HL-60 (cell line): ENCODE data around the gene RFESD.

Source experiments
- DNase-seq, 2 experiments: peaks; one replicate each; pipeline ENCODE4 v3.0.0-alpha.2; 2010 to 2020; ENCODE audit warnings: low read depth in 1 of 2, low spot score in 1 of 2
- H3K27ac ChIP-seq: fragments of 250-450 bp; sonication (Bioruptor Pico); replicated peaks from 2 replicates; pipeline ENCODE4 v1.5.1; 2020; ENCODE audit warnings: mild to moderate bottlenecking, moderate library complexity
- H3K27me3 ChIP-seq: fragments of 250-450 bp; sonication (Bioruptor Pico); 2 replicates; pipeline ENCODE4 v1.5.1; 2021; ENCODE audit warnings: mild to moderate bottlenecking, moderate library complexity; ENCODE audit not compliant: insufficient read depth, poor library complexity, severe bottlenecking
- H3K4me3 ChIP-seq: replicated peaks from 2 replicates; pipeline ENCODE4 v1.5.1; 2011; ENCODE audit warnings: mild to moderate bottlenecking, control low read depth, low read length; ENCODE audit not compliant: insufficient read depth
- GABPA ChIP-seq: IDR thresholded peaks from 2 replicates; pipeline ENCODE4 v1.6.1; 2012; ENCODE audit warnings: low read depth
- POLR2AphosphoS5 ChIP-seq: IDR thresholded peaks from 2 replicates; pipeline ENCODE4 v1.6.1; 2012; ENCODE audit warnings: low read depth
- REST ChIP-seq: IDR thresholded peaks from 2 replicates; pipeline ENCODE4 v1.6.1; 2012; ENCODE audit warnings: low read depth; ENCODE audit not compliant: insufficient replicate concordance
- SPI1 ChIP-seq: IDR thresholded peaks from 2 replicates; pipeline ENCODE4 v1.6.1; 2012; ENCODE audit warnings: low read depth, mild to moderate bottlenecking, borderline replicate concordance
- TF ChIP-seq, protein P1 (sequence below): IDR thresholded peaks from one replicate; pipeline ENCODE4 v1.5.1; 2011; ENCODE audit warnings: low read length, control low read depth, inconsistent platforms; ENCODE audit not compliant: insufficient read depth

Gene RFESD

DNA sequence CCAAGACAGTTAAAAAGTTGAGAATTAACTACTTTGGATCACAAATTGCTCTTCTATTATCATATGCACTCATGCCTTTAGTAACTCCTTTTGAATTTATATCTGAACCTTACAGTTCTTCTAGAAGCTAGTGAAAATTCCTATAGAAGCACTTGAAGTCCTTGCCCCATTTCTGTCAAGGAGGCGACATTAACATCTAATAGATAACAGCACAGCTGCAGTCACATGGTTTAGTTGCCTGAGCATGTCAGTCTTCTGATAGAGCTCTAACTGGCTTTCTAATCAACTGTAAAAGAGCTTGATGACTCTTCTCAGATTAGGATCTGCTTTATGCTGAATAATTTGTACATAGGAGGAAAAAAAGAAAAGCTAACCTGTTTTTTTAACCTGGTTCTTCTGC is 9.0 kb downstream of the RFESD start:
- no peak overlapping the region for H3K4me3 ChIP-seq
- H3K27ac ChIP-seq: no peak overlapping the region
- DNase-seq: no peak
- no peak for TF ChIP-seq REST
- no peak for TF ChIP-seq POLR2AphosphoS5
- TF ChIP-seq SPI1: no peak
- TF ChIP-seq, protein P1, sequence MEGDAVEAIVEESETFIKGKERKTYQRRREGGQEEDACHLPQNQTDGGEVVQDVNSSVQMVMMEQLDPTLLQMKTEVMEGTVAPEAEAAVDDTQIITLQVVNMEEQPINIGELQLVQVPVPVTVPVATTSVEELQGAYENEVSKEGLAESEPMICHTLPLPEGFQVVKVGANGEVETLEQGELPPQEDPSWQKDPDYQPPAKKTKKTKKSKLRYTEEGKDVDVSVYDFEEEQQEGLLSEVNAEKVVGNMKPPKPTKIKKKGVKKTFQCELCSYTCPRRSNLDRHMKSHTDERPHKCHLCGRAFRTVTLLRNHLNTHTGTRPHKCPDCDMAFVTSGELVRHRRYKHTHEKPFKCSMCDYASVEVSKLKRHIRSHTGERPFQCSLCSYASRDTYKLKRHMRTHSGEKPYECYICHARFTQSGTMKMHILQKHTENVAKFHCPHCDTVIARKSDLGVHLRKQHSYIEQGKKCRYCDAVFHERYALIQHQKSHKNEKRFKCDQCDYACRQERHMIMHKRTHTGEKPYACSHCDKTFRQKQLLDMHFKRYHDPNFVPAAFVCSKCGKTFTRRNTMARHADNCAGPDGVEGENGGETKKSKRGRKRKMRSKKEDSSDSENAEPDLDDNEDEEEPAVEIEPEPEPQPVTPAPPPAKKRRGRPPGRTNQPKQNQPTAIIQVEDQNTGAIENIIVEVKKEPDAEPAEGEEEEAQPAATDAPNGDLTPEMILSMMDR: no peak
- TF ChIP-seq GABPA: no peak
- H3K27me3 ChIP-seq: no peaks in the 10 kb centered on the region

- no peak for TF ChIP-seq GABPA
- TF ChIP-seq, protein P1: no peak
- no peak for TF ChIP-seq REST
- no peak for TF ChIP-seq SPI1
- no peak for TF ChIP-seq POLR2AphosphoS5
- H3K4me3 ChIP-seq: no peak overlapping the region
- no peak overlapping the region for H3K27ac ChIP-seq
- no peak for DNase-seq
- H3K27me3 ChIP-seq: no peaks in the 10 kb centered on the region
Observed at GRCh38 chr5:95660060-95660459, 13.5 kb downstream of the RFESD start.

GRCh38 chr5:95662946-95663345 is 16.4 kb downstream of the RFESD start:
- DNase-seq: no peak
- Histone ChIP-seq H3K27me3 (no peaks in the 10 kb centered on the region), H3K27ac (no peak overlapping the region), H3K4me3 (no peak overlapping the region)
- no peak for TF ChIP-seq GABPA
- no peak for TF ChIP-seq SPI1
- TF ChIP-seq REST: no peak
- TF ChIP-seq POLR2AphosphoS5: no peak
- TF ChIP-seq, protein P1: no peak
